ENCODE results near the gene SPECC1. TPM values are rescaled to one million over a fixed set of nuclear protein-coding genes. Genes with fewer than 3 reads are reported as not detected.
"Not testable (repeated sequence)": the region's sequence is repeated elsewhere in the genome, so short reads cannot be mapped to it uniquely, and the experiment has no call there.

SPECC1 gene
- total RNA-seq, 1 donor from 2014 or later = 6.3 TPM

- intact Hi-C loops (cut with micrococcal nuclease) = no loop called here
These were observed 80.8 kb downstream of the SPECC1 start for GRCh38 chr17:20089756-20090547.

- intact Hi-C loops (cut with micrococcal nuclease) = no loop called here
These were observed 82.2 kb downstream of the SPECC1 start for GRCh38 chr17:20091174-20092029.

- intact Hi-C loops (cut with micrococcal nuclease) = no loop called here
These were observed 83.2 kb downstream of the SPECC1 start for GRCh38 chr17:20092261-20092867.

GRCh38 chr17:20092973-20093626, 83.9 kb downstream of the SPECC1 start:
- intact Hi-C loops (cut with micrococcal nuclease) = no loop called here

- intact Hi-C loops (cut with micrococcal nuclease) = no loop called here
These were observed 85.6 kb downstream of the SPECC1 start for GRCh38 chr17:20094777-20095176.

- intact Hi-C loops (cut with micrococcal nuclease) = no loop called here
These were observed 86.3 kb downstream of the SPECC1 start for GRCh38 chr17:20095336-20096080.

- intact Hi-C loops (cut with micrococcal nuclease) = no loop called here
These were observed 87.3 kb downstream of the SPECC1 start for GRCh38 chr17:20096430-20096829.

GRCh38 chr17:20097330-20097729, 88.2 kb downstream of the SPECC1 start:
- intact Hi-C loops (cut with micrococcal nuclease) = no loop called here

GRCh38 chr17:20098314-20098713, 89.2 kb downstream of the SPECC1 start:
- intact Hi-C loops (cut with micrococcal nuclease) = no loop called here

GRCh38 chr17:20100806-20101205, 91.6 kb downstream of the SPECC1 start:
- intact Hi-C loops (cut with micrococcal nuclease) = not testable (repeated sequence)

- intact Hi-C loops (cut with micrococcal nuclease) = no loop called here
These were observed 94.6 kb downstream of the SPECC1 start for GRCh38 chr17:20103454-20104446.

- intact Hi-C loops (cut with micrococcal nuclease) = no loop called here
These were observed 96.6 kb downstream of the SPECC1 start for GRCh38 chr17:20105539-20106280.

GRCh38 chr17:20106446-20106845, 97.3 kb downstream of the SPECC1 start:
- intact Hi-C loops (cut with micrococcal nuclease) = not testable (repeated sequence)

- intact Hi-C loops (cut with micrococcal nuclease) = no loop called here
These were observed 99.9 kb downstream of the SPECC1 start for GRCh38 chr17:20109076-20109475.

- intact Hi-C loops (cut with micrococcal nuclease) = no loop called here
These were observed 102.4 kb downstream of the SPECC1 start for GRCh38 chr17:20111538-20111937.

GRCh38 chr17:20114466-20114865, 105.3 kb downstream of the SPECC1 start:
- intact Hi-C loops (cut with micrococcal nuclease) = no loop called here

GRCh38 chr17:20116683-20117309, 107.6 kb downstream of the SPECC1 start:
- intact Hi-C loops (cut with micrococcal nuclease) = loop anchor here (1.0 kb wide), 1 partner anchor 124 kb away; no protein-coding TSS in a partner anchor

GRCh38 chr17:20118280-20118679, 109.1 kb downstream of the SPECC1 start:
- intact Hi-C loops (cut with micrococcal nuclease) = no loop called here

Measured in T-helper 2 cell treated with Interferon-gamma antibody and Interleukin-4, amounts not matched to agents 100 ng/mL and 5 ng/mL, for 36 hours (primary cell).